Keratinocyte (primary cell): Measurements from ENCODE around the gene SKAP1.

Source experiments
- CTCF ChIP-seq, 3 experiments: IDR thresholded peaks in 1 of 3; conservative IDR thresholded peaks in 1 of 3; optimal IDR thresholded peaks in 1 of 3; 2 replicates in 2 of 3; 3 replicates in 1 of 3; pipeline versions ENCODE3 to v1.5.1; 2011; ENCODE audit warnings: low read length in 3 of 3, mild to moderate bottlenecking in 3 of 3, moderate library complexity in 2 of 3, control low read depth in 1 of 3, inconsistent platforms in 1 of 3; ENCODE audit not compliant: insufficient read depth in 2 of 3; ENCODE audit errors: extremely low read depth in 1 of 3
- EZH2 ChIP-seq: IDR thresholded peaks from one replicate; pipeline ENCODE4 v1.6.1; 2012; ENCODE audit warnings: inconsistent platforms, mild to moderate bottlenecking, low read length, moderate library complexity

- TF ChIP-seq CTCF (optimal IDR thresholded peaks at IDR 0.05 in 1 of 3, IDR thresholded peaks at IDR 0.05 in 1 of 3, conservative IDR thresholded peaks at IDR 0.05 in 1 of 3; ENCODE audit: extremely low read depth in 1 of 3, insufficient read depth in 2 of 3, low read length in 3 of 3) (no peak), EZH2 (no peak)
Measured at GRCh38 chr17:48225725-48226567, 204.1 kb downstream of the SKAP1 start.
